Kidney (tissue), 14 donors: Measurements from ENCODE around the gene CORO7. TPM values are rescaled to one million over a fixed set of nuclear protein-coding genes. Genes with fewer than 3 reads are reported as not detected.

Experiments used
- DNase-seq, 5 donors: peaks; one replicate each; pipeline ENCODE4 v3.0.0-alpha.2; 2013 to 2020
- FAIRE-seq: peaks from 2 replicates; lab custom pipeline; 2012; peaks lifted over from hg19 to GRCh38; lab: Jason Lieb, UNC
- H3K27ac ChIP-seq, 2 donors: one replicate each; pipeline ENCODE4 v1.7.0; 2013; ENCODE audit warnings: low read depth in 2 of 2, low read length in 2 of 2, inconsistent platforms in 1 of 2
- H3K27me3 ChIP-seq: one replicate; pipeline ENCODE4 v1.7.1; 2013; ENCODE audit warnings: low read length, inconsistent platforms; ENCODE audit not compliant: control insufficient read depth, insufficient read depth
- H3K36me3 ChIP-seq, 3 donors: one replicate each; pipeline versions ENCODE4 v1.7.0 to v1.7.1; 2013; ENCODE audit warnings: low read length in 3 of 3, control low read depth in 1 of 3, inconsistent platforms in 1 of 3; ENCODE audit not compliant: insufficient read depth in 3 of 3, control insufficient read depth in 2 of 3
- H3K4me1 ChIP-seq, 3 donors: one replicate each; pipeline versions ENCODE4 v1.7.0 to v1.7.1; 2013; ENCODE audit warnings: low read length in 3 of 3, inconsistent platforms in 1 of 3, low read depth in 1 of 3; ENCODE audit not compliant: control insufficient read depth in 2 of 3, insufficient read depth in 2 of 3
- H3K4me3 ChIP-seq, 3 donors: one replicate each; pipeline versions ENCODE4 v1.7.0 to v1.8.1; 2013; ENCODE audit warnings: low read length in 3 of 3, control low read depth in 1 of 3, inconsistent platforms in 1 of 3
- H3K9ac ChIP-seq, 3 donors: one replicate each; pipeline versions ENCODE4 v1.7.0 to v1.7.1; 2013; ENCODE audit warnings: low read length in 3 of 3, control low read depth in 1 of 3, inconsistent platforms in 1 of 3
- H3K9me3 ChIP-seq, 3 donors: one replicate each; pipeline versions ENCODE4 v1.7.0 to v1.7.1; 2013; ENCODE audit warnings: low read length in 3 of 3, control low read depth in 1 of 3, inconsistent platforms in 1 of 3; ENCODE audit not compliant: control insufficient read depth in 2 of 3, insufficient read depth in 1 of 3
- intact Hi-C: fragments of 100-400 bp; cut with DNase I; formaldehyde crosslinking; loops from one replicate; pipeline ENCODE4 v1.11.1; 2022
- polyA plus RNA-seq: library from polyadenylated mRNA; stranded (reverse); fragments of 350-450 nt; fragmentation: Illumina TruSeq; extraction: RNeasy Lipid Tissue Mini Kit (QIAGEN cat#74804); gene quantifications from one replicate; pipeline ENCODE4 v1.2.3, GENCODE V29; 2014; ENCODE audit warnings: low read depth, low replicate concordance; ENCODE audit not compliant: insufficient read depth
- total RNA-seq: library from RNA; stranded (reverse); fragmentation: NEBNext Ultra II Directional; extraction: Animal tissue kit (Norgen Biotek cat#: 25700); gene quantifications from one replicate; pipeline ENCODE4 v1.2.1, GENCODE V29; 2021
- TF ChIP-seq, protein P1 (sequence below): IDR thresholded peaks from 3 replicates; pipeline ENCODE4 v1.5.1; 2012; ENCODE audit warnings: mild to moderate bottlenecking, moderate library complexity, borderline replicate concordance; ENCODE audit not compliant: insufficient read depth; ENCODE audit errors: extremely low read depth
- donor health status: control.
- donor health status: control.
- donor health status: control.
- donor health status: control.
- donor health status: control.
- donor health status: DM: yes; HTN: yes; CAD: no.
- donor health status: Normal renal cell carcinoma (clear cell type).

CORO7 gene
- total and polyA plus RNA-seq, 2 donors from 2014 or later = 9.8 to 50.1 TPM

DNA sequence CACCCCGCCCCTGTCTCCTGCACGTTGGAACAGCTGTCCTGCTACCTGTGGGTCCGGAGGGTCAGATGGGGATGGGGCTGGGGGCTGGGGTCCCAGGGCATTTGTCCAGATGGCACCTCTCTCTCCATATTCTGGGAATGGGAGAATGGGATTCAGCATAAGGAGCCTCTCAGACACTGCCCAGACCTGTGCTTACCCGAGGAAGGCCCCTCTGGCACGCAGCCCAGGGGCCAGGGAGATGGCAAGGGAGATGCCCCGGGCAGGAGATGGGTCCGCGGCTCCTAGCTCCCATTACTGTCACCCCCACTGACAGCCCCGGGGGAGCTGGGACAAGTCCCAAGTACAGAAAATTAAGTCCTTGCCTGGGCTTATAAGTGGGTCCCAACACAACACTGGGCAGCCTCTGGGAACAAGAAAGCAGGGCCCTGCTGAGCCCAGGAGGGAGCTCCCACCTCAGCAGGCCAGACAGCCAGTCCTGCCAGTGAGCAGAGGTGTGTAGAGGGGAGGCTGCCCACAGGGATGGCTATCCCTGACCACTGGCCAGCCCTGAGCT is 43.0 kb downstream of the CORO7 start:
- Histone ChIP-seq H3K4me3 (peak overlapping the region; percentile 67 to 94 (median 83)), H3K9me3 (no peaks in the 10 kb centered on the region), H3K9ac (peak overlapping the region in 2 of 3 donors; percentile 12 to 91), H3K4me1 (peaks cover 0 to 45% (median 42%) of the 10 kb centered on the region in 3 donors), H3K27ac (peak overlapping the region; percentile 91 to 92), H3K36me3 (no peaks in the 10 kb centered on the region), H3K27me3 (no peaks in the 10 kb centered on the region)
- FAIRE-seq (no peak), DNase-seq (no peak)
- intact Hi-C loops = no loop called here
- TF ChIP-seq, protein P1, sequence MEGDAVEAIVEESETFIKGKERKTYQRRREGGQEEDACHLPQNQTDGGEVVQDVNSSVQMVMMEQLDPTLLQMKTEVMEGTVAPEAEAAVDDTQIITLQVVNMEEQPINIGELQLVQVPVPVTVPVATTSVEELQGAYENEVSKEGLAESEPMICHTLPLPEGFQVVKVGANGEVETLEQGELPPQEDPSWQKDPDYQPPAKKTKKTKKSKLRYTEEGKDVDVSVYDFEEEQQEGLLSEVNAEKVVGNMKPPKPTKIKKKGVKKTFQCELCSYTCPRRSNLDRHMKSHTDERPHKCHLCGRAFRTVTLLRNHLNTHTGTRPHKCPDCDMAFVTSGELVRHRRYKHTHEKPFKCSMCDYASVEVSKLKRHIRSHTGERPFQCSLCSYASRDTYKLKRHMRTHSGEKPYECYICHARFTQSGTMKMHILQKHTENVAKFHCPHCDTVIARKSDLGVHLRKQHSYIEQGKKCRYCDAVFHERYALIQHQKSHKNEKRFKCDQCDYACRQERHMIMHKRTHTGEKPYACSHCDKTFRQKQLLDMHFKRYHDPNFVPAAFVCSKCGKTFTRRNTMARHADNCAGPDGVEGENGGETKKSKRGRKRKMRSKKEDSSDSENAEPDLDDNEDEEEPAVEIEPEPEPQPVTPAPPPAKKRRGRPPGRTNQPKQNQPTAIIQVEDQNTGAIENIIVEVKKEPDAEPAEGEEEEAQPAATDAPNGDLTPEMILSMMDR = no peak

- no peak for FAIRE-seq
Observed at GRCh38 chr16:4372578-4373355, 43.6 kb downstream of the CORO7 start.

GRCh38 chr16:4372001-4372577 is 44.3 kb downstream of the CORO7 start:
- Histone ChIP-seq H3K27me3 (no peaks in the 10 kb centered on the region), H3K9me3 (no peaks in the 10 kb centered on the region), H3K4me3 (peak overlapping the region; percentile 67 to 94 (median 83)), H3K36me3 (no peaks in the 10 kb centered on the region), H3K9ac (peak overlapping the region; percentile 33 to 91 (median 85)), H3K4me1 (peaks cover 0 to 34% (median 32%) of the 10 kb centered on the region in 3 donors), H3K27ac (peak overlapping the region; percentile 91 to 92)
- intact Hi-C loops = no loop called here
- FAIRE-seq (no peak), DNase-seq (peak in 3 of 5 donors; percentile 46 to 76 (median 64))
- TF ChIP-seq, protein P1 = no peak

More at GRCh38 chr16:4372578-4373355, 43.6 kb downstream of the CORO7 start:
- no peaks in the 10 kb centered on the region for H3K9me3 ChIP-seq
- DNase-seq = no peak
- no peaks in the 10 kb centered on the region for H3K27me3 ChIP-seq
- H3K36me3 ChIP-seq = no peaks in the 10 kb centered on the region
- peak overlapping the region; percentile 33 to 91 (median 85) for H3K9ac ChIP-seq
- intact Hi-C loops = no loop called here
- peak overlapping the region; percentile 91 to 92 for H3K27ac ChIP-seq
- H3K4me3 ChIP-seq = peak overlapping the region; percentile 67 to 94 (median 83)
- peaks cover 0 to 39% (median 36%) of the 10 kb centered on the region in 3 donors for H3K4me1 ChIP-seq
- TF ChIP-seq, protein P1 = no peak
